Measurements from ENCODE around the gene XIRP2. TPM values are rescaled to one million over a fixed set of nuclear protein-coding genes. Genes with fewer than 3 reads are reported as not detected.

The XIRP2 gene
- total RNA-seq, 1 donor from 2014 or later: 0.14 TPM

- H3K4me3 ChIP-seq: no peak overlapping the region
- no peak for ATAC-seq
- intact Hi-C loops (cut with DNase I): no loop called here
- H3K9me3 ChIP-seq: no peaks in the 10 kb centered on the region
- no peak for DNase-seq
- TF ChIP-seq CTCF (IDR thresholded peaks at IDR 0.05): no peak
- H3K36me3 ChIP-seq: no peaks in the 10 kb centered on the region
- no peak overlapping the region for H3K27ac ChIP-seq
- no peaks in the 10 kb centered on the region for H3K27me3 ChIP-seq
- H3K4me1 ChIP-seq: no peaks in the 10 kb centered on the region
These were observed 243.8 kb downstream of the XIRP2 start for GRCh38 chr2:167132066-167132465.

GRCh38 chr2:167132906-167133555 lies 244.8 kb downstream of the XIRP2 start:
- intact Hi-C loops (cut with DNase I): no loop called here
- no peak for ATAC-seq
- Histone ChIP-seq H3K4me3 (no peak overlapping the region), H3K4me1 (no peaks in the 10 kb centered on the region), H3K27me3 (no peaks in the 10 kb centered on the region), H3K36me3 (no peaks in the 10 kb centered on the region), H3K9me3 (no peaks in the 10 kb centered on the region), H3K27ac (no peak overlapping the region)
- no peak for DNase-seq
- TF ChIP-seq CTCF (IDR thresholded peaks at IDR 0.05): no peak

GRCh38 chr2:167133614-167134013 lies 245.3 kb downstream of the XIRP2 start:
- Histone ChIP-seq H3K27ac (no peak overlapping the region), H3K4me3 (no peak overlapping the region), H3K36me3 (no peaks in the 10 kb centered on the region), H3K27me3 (no peaks in the 10 kb centered on the region), H3K4me1 (no peaks in the 10 kb centered on the region), H3K9me3 (no peaks in the 10 kb centered on the region)
- no peak for TF ChIP-seq CTCF (IDR thresholded peaks at IDR 0.05)
- DNase-seq: no peak
- intact Hi-C loops (cut with DNase I): no loop called here
- ATAC-seq: no peak

- DNase-seq (no peak), ATAC-seq (no peak)
- no peaks in the 10 kb centered on the region for H3K4me1 ChIP-seq
- H3K36me3 ChIP-seq: no peaks in the 10 kb centered on the region
- H3K4me3 ChIP-seq: no peak overlapping the region
- H3K9me3 ChIP-seq: no peaks in the 10 kb centered on the region
- no peak overlapping the region for H3K27ac ChIP-seq
- TF ChIP-seq CTCF (IDR thresholded peaks at IDR 0.05): no peak
- H3K27me3 ChIP-seq: no peaks in the 10 kb centered on the region
- intact Hi-C loops (cut with DNase I): no loop called here
These were observed 246.2 kb downstream of the XIRP2 start for GRCh38 chr2:167134381-167135072.

GRCh38 chr2:167135706-167136105 lies 247.4 kb downstream of the XIRP2 start:
- Histone ChIP-seq H3K27ac (no peak overlapping the region), H3K4me3 (no peak overlapping the region), H3K9me3 (no peaks in the 10 kb centered on the region), H3K27me3 (no peaks in the 10 kb centered on the region), H3K36me3 (no peaks in the 10 kb centered on the region), H3K4me1 (no peaks in the 10 kb centered on the region)
- ATAC-seq (no peak), DNase-seq (no peak)
- TF ChIP-seq CTCF (IDR thresholded peaks at IDR 0.05): no peak
- intact Hi-C loops (cut with DNase I): no loop called here

Measured in upper lobe of right lung (tissue), 1 donor.